Calu3 (cell line): ENCODE results near the gene ADGRD1. TPM values are rescaled to one million over a fixed set of nuclear protein-coding genes. Genes with fewer than 3 reads are reported as not detected.
"Not testable (repeated sequence)": the region's sequence is repeated elsewhere in the genome, so short reads cannot be mapped to it uniquely, and the experiment has no call there.

Experiments used
- BruUV-seq: library from RNA; stranded (reverse); fragments of 400-500 nt; replicated peaks from 2 replicates; lab custom pipeline; 2021; lab: Mats Ljungman, UMichigan
- CTCF ChIA-PET: fragments of 300-600 bp; sonication (Branson Sonifier 250); formaldehyde crosslinking; loops from one replicate; lab custom pipeline; 2022; ENCODE audit warnings: antibody characterized with exemption; lab: Charles Lee
- DNase-seq: peaks from one replicate; pipeline ENCODE4 v3.0.0; 2022
- H3K27ac Mint-ChIP-seq: one replicate; pipeline ENCODE4 v1.8.0; 2022; ENCODE audit warnings: mixed read lengths; ENCODE audit not compliant: unreplicated experiment
- H3K27me3 Mint-ChIP-seq: one replicate; pipeline ENCODE4 v1.8.0; 2022; ENCODE audit warnings: mixed read lengths; ENCODE audit not compliant: unreplicated experiment
- H3K36me3 Mint-ChIP-seq: one replicate; pipeline ENCODE4 v1.8.0; 2022; ENCODE audit warnings: mild to moderate bottlenecking, moderate library complexity, mixed read lengths; ENCODE audit not compliant: insufficient read depth, unreplicated experiment
- H3K4me1 Mint-ChIP-seq: one replicate; pipeline ENCODE4 v1.8.0; 2022; ENCODE audit warnings: mild to moderate bottlenecking, low read depth, mixed read lengths; ENCODE audit not compliant: unreplicated experiment
- H3K4me3 Mint-ChIP-seq: one replicate; pipeline ENCODE4 v1.8.0; 2022; ENCODE audit warnings: mild to moderate bottlenecking, low read depth, moderate library complexity, mixed read lengths; ENCODE audit not compliant: unreplicated experiment
- H3K9me3 Mint-ChIP-seq: one replicate; pipeline ENCODE4 v1.8.0; 2022; ENCODE audit warnings: low read depth, mixed read lengths; ENCODE audit not compliant: unreplicated experiment
- intact Hi-C: fragments of 100-400 bp; cut with micrococcal nuclease; formaldehyde crosslinking; loops from one replicate; pipeline ENCODE4 v1.10.0; 2022; ENCODE audit not compliant: unreplicated experiment
- total RNA-seq: library from RNA; stranded (reverse); gene quantifications from 2 replicates; pipeline ENCODE4 v1.2.3, GENCODE V29; 2022
- TF ChIP-seq, protein P1 (sequence below): fragments of 200-600 bp; IDR thresholded peaks from one replicate; pipeline ENCODE4 v1.8.0; 2022; ENCODE audit warnings: antibody characterized with exemption; ENCODE audit not compliant: unreplicated experiment

Gene ADGRD1
- total RNA-seq, 1 experiment from 2014 or later: not detected

GRCh38 chr12:131066207-131066885 is 112.6 kb downstream of the ADGRD1 start:
- Mint-ChIP-seq H3K9me3 (peaks cover under 1% of the 10 kb centered on the region), H3K27ac (no peak overlapping the region), H3K4me3 (no peak overlapping the region), H3K27me3 (peaks cover 54% of the 10 kb centered on the region), H3K4me1 (no peaks in the 10 kb centered on the region), H3K36me3 (no peaks in the 10 kb centered on the region)
- intact Hi-C loops: no loop called here
- TF ChIP-seq, protein P1, sequence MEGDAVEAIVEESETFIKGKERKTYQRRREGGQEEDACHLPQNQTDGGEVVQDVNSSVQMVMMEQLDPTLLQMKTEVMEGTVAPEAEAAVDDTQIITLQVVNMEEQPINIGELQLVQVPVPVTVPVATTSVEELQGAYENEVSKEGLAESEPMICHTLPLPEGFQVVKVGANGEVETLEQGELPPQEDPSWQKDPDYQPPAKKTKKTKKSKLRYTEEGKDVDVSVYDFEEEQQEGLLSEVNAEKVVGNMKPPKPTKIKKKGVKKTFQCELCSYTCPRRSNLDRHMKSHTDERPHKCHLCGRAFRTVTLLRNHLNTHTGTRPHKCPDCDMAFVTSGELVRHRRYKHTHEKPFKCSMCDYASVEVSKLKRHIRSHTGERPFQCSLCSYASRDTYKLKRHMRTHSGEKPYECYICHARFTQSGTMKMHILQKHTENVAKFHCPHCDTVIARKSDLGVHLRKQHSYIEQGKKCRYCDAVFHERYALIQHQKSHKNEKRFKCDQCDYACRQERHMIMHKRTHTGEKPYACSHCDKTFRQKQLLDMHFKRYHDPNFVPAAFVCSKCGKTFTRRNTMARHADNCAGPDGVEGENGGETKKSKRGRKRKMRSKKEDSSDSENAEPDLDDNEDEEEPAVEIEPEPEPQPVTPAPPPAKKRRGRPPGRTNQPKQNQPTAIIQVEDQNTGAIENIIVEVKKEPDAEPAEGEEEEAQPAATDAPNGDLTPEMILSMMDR: no peak
- no peak for DNase-seq
- no TSS peak for BruUV-seq
- CTCF ChIA-PET: no interaction called here

GRCh38 chr12:131066886-131067490 is 113.3 kb downstream of the ADGRD1 start:
- Mint-ChIP-seq H3K27ac (no peak overlapping the region), H3K4me1 (no peaks in the 10 kb centered on the region), H3K27me3 (peaks cover 53% of the 10 kb centered on the region), H3K9me3 (no peaks in the 10 kb centered on the region), H3K36me3 (no peaks in the 10 kb centered on the region), H3K4me3 (no peak overlapping the region)
- BruUV-seq: no TSS peak
- DNase-seq: no peak
- intact Hi-C loops: no loop called here
- TF ChIP-seq, protein P1: no peak
- CTCF ChIA-PET: no interaction called here

- no peaks in the 10 kb centered on the region for H3K9me3 Mint-ChIP-seq
- H3K27me3 Mint-ChIP-seq: peaks cover 53% of the 10 kb centered on the region
- H3K4me1 Mint-ChIP-seq: no peaks in the 10 kb centered on the region
- no peak for DNase-seq
- intact Hi-C loops: no loop called here
- TF ChIP-seq, protein P1: no peak
- BruUV-seq: no TSS peak
- H3K4me3 Mint-ChIP-seq: no peak overlapping the region
- no peaks in the 10 kb centered on the region for H3K36me3 Mint-ChIP-seq
- CTCF ChIA-PET: no interaction called here
- no peak overlapping the region for H3K27ac Mint-ChIP-seq
Observed at GRCh38 chr12:131067981-131068851, 114.5 kb downstream of the ADGRD1 start.

- H3K27ac Mint-ChIP-seq, DNase-seq, H3K36me3 Mint-ChIP-seq, H3K4me3 Mint-ChIP-seq, BruUV-seq, H3K9me3 Mint-ChIP-seq, intact Hi-C loops, CTCF ChIA-PET, H3K4me1 Mint-ChIP-seq: not testable (repeated sequence)
- H3K27me3 Mint-ChIP-seq: peaks cover 44% of the 10 kb centered on the region
Observed at GRCh38 chr12:131068926-131069720, 115.4 kb downstream of the ADGRD1 start.

GRCh38 chr12:131070136-131070535 is 116.4 kb downstream of the ADGRD1 start:
- DNase-seq, BruUV-seq, H3K9me3 Mint-ChIP-seq, H3K27ac Mint-ChIP-seq, H3K4me1 Mint-ChIP-seq, intact Hi-C loops, H3K36me3 Mint-ChIP-seq, CTCF ChIA-PET, H3K4me3 Mint-ChIP-seq: not testable (repeated sequence)
- peaks cover 34% of the 10 kb centered on the region for H3K27me3 Mint-ChIP-seq

DNA sequence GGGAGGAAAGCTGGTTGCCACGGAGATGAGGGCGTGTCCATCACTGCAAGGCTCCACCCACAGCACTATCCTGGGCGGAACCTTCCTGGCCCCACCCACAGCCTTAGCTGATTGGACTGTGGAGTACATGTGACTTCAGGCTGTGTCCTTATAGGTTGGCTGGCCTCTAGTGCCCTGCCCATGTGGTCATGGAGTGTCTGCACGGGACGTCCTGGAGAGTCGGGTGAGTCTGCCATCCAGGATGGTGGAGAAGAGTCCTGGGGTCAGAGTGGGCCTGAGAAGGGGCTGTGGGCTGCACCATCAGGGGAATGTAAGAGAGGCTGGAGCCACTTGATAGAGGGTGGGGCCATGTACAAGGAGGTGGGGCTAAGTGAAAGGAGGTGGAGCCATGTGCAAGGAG is 117.0 kb downstream of the ADGRD1 start:
- H3K4me3 Mint-ChIP-seq, CTCF ChIA-PET, H3K36me3 Mint-ChIP-seq, BruUV-seq, H3K9me3 Mint-ChIP-seq, DNase-seq, intact Hi-C loops, H3K27ac Mint-ChIP-seq, H3K4me1 Mint-ChIP-seq: not testable (repeated sequence)
- H3K27me3 Mint-ChIP-seq: peaks cover 31% of the 10 kb centered on the region
